ENCODE results near the gene ZNF689. TPM values are rescaled to one million over a fixed set of nuclear protein-coding genes. Genes with fewer than 3 reads are reported as not detected.

Gene ZNF689
- total and polyA plus RNA-seq, 2 of the 13 experiments (the other 11 are each of a cell fraction or from before 2014, with no cell fraction given): 9.7 to 19.5 TPM

- TF ChIP-seq HNF1A (IDR thresholded peaks at IDR 0.05; ENCODE audit: low read depth): no peak
- TF ChIP-seq HNF1A (CRISPR knock-in tag; IDR thresholded peaks at IDR 0.05; ENCODE audit: borderline replicate concordance): no peak
- TF ChIP-seq ZNF781 (CRISPR knock-in tag; IDR thresholded peaks at IDR 0.05; ENCODE audit: borderline replicate concordance, not compliant biosample characterization): peak; percentile 40
- no peak for TF ChIP-seq HOXA7 (CRISPR knock-in tag; IDR thresholded peaks at IDR 0.05)
- peak; percentile 18; the same call in 1 of the 2 replicates for TF ChIP-seq KAT7 (CRISPR knock-in tag; IDR thresholded peaks at IDR 0.05; ENCODE audit: borderline replicate concordance)
- TF ChIP-seq ZC3H13 (CRISPR knock-in tag; IDR thresholded peaks at IDR 0.05): peak; percentile 61; the same call in 1 of the 2 replicates
- TF ChIP-seq PTBP1 (IDR thresholded peaks at IDR 0.05; ENCODE audit: low read depth, low read length, poor library complexity, severe bottlenecking): no peak
- no peak for TF ChIP-seq HNRNPL (IDR thresholded peaks at IDR 0.05; ENCODE audit: low read depth, low read length)
- no peak for TF ChIP-seq PRPF4 (IDR thresholded peaks at IDR 0.05; ENCODE audit: low read depth, low read length, poor library complexity, severe bottlenecking)
- TF ChIP-seq SRSF4 (IDR thresholded peaks at IDR 0.05; ENCODE audit: low read depth, low read length, poor library complexity, severe bottlenecking): no peak
- TF ChIP-seq PPARG (CRISPR knock-in tag; conservative IDR thresholded peaks at IDR 0.05): no peak
- TF ChIP-seq AKAP8 (CRISPR knock-in tag; IDR thresholded peaks at IDR 0.05): no peak; the same call in none of the 2 replicates
- no peak for TF ChIP-seq DR1 (CRISPR knock-in tag; IDR thresholded peaks at IDR 0.05)
- TF ChIP-seq HNF4G (IDR thresholded peaks at IDR 0.05; ENCODE audit: borderline replicate concordance, low read depth, low read length): no peak
- no peak; the same call in 1 of the 2 replicates for TF ChIP-seq HNF4G (CRISPR knock-in tag; IDR thresholded peaks at IDR 0.05; ENCODE audit: borderline replicate concordance, low read depth)
- TF ChIP-seq ZNF749 (CRISPR knock-in tag; IDR thresholded peaks at IDR 0.05; ENCODE audit: borderline replicate concordance): no peak
- TF ChIP-seq NFIC (IDR thresholded peaks at IDR 0.05; ENCODE audit: low read length): no peak; the same call in 1 of the 2 replicates
- TF ChIP-seq ZBTB8A (CRISPR knock-in tag; IDR thresholded peaks at IDR 0.05; ENCODE audit: borderline replicate concordance, low read depth): no peak
- TF ChIP-seq MXD3 (CRISPR knock-in tag; IDR thresholded peaks at IDR 0.05): no peak
- no peak for TF ChIP-seq ZNF512B (CRISPR knock-in tag; IDR thresholded peaks at IDR 0.05; ENCODE audit: borderline replicate concordance)
These were observed 47.0 kb upstream of the ZNF689 start (continued) for GRCh38 chr16:30656974-30657865.

All from HepG2 (cell line).